ENCODE results near the gene STMND1.

DNA sequence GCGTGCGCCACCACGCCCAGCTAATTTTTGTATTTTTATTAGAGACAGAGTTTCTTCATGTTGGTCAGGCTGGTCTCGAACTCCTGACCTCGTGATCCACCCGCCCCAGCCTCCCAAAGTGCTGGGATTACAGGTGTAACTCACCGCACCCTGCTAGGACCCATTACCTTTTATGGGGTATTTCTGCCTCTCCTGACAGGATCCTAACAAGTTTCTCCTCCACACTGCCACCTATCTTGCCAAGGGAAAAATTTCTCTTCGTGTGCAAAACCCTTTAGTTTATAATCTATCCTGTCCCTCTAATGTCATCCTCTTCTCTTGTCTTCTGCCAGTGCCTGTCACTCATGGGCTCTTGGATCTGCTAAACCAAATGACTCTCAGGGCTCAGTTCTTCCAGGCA, 1.9 kb downstream of the STMND1 start:
- TF ChIP-seq POLR2A (IDR thresholded peaks at IDR 0.05; ENCODE audit: low read depth, low read length) (no peak), POLR2AphosphoS5 (IDR thresholded peaks at IDR 0.05; ENCODE audit: low read depth, low read length) (no peak)
